Activated CD4-positive, alpha-beta T cell treated with anti-CD3 and anti-CD28 coated beads, Interleukin-2, amount 50 U/mL, for 24 hours (primary cell): ENCODE measurements around the gene CAMTA2.

Experiments
- DNase-seq, 2 donors: peaks; one replicate each; pipeline ENCODE4 v3.0.0-alpha.2; 2020; ENCODE audit warnings: low read depth in 1 of 2, low spot score in 1 of 2

The CAMTA2 gene

DNA sequence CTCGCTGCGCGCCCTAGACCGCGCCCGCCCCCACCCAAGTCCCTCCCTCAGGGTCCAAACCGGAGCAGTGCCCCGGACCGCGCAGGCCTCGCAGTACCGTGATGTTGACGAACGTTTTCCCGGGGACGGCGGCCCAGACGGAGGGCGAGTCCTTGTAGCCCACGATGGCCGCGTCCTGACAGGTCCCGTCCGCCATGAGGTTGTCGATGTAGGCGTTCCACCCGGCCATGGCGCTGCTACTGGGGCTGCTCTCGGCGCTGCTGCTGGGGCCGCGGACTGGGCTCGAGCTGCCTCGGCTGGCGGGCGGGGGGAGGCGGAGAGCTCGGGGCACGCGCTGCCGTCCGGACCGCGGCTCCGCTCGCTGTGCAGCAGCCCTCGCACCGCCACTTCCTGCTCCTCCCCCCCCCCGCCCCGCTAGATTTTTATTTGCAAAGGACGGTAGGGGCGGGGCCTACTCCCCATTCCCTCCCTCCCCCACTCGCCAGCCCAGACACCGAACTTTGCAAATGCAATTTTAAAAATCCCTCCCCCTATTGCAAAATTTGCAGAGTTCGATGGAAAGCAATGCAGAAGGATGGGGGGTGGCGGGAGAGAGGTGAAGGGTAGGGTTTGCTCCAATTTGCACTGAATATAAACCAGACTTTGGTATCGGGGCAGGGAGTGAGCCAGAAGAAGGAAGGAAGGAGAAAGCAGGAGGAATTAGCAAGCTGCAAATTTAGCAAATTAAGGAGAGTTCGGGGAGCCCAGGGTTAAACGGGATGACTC, 39.1 kb downstream of the CAMTA2 start, which contains the start of gene PFN1:
Gene PFN1 (minus strand): TSS at position 365 of the 765 bp plus-strand sequence. CDS start 136 bp downstream, at position 229.
- DNase-seq: peak; percentile 73 to 89

DNA sequence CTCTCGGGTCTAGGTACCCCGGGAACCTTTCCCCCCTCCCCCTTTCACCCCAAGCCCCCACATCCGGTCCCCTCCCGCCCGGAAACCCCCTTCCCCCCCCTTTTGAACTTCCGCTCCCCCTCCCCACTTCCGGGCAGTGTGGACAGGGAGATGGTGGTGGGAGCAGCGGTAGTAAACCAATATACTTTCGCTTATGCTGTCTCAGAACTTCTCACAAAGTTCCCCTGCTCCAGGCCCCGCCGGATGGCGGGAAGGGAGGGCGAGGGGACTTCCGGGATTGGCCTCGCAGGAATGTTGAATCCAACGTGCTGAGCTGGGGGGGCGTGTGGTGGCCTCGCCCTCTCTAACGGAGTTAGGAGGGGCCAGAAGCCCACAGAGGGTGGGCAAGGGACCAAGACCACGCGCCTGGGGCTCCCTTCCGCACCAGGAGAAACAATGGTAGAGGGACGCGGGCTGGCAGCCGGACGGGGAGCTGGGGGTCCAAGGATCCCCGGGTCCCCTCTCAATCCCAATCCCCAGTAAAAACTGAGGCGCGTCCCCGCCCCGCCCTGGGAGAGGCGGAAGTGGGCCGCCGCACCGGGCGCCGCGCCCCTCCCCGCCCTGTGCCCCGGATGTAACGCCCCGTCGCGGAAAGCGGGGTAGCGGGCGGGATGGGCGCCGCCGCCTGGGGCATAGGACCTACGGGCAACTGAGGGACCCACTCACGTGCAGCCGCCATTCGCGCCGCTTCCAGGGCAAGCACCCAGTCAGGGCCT, 39.9 kb downstream of the CAMTA2 start:
- DNase-seq: peak; percentile 50 to 59

DNA sequence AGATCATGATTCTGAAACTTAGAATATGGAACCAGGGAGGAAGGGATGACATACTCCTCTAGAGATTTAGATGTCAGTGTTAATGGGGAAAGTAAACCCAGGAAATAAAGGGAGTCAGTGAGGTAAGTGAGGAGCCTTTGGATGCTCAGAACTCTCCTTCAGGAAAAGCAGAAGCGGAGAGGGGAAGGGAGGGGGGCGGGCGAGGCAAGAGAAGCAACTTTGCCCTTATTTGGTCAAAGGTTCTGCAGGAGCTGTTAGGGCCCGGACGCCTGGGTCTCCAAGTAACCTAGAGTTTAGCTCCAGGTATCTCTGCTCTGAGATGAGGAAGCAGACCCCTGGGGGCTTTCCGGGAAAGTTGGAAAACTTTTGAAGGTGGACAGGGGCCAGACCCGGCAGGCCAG, 40.5 kb downstream of the CAMTA2 start:
- DNase-seq: peak in 1 of 2 donors; percentile 15

DNA sequence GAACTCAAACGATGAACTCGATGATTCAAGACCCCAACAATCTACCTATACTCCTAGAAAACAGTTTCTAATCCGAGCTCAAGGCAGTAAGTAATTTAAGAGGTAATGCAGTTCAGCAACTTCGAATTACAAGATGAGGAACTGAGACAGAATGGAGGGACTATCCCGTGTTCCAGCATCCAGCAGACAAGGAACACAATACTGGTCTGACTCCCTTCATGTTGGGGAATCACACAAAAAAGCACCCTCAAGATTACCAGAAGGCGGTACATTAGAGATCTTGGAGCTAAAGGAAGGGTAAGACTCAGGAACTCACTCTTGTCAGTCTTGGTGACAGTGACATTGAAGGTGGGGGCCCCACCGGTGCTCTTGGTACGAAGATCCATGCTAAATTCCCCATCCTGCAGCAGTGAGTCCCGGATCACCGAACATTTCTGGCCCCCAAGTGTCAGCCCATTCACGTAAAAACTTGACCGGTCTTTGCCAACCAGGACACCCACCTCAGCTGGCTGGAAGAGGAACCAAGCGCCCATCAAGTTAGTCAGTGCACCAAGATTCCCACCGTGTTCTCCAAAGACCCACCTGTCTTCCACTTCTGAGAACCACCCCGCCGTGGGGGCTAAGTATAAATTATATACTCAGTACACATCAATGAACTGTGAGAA, 41.0 kb downstream of the CAMTA2 start:
- no peak for DNase-seq

DNA sequence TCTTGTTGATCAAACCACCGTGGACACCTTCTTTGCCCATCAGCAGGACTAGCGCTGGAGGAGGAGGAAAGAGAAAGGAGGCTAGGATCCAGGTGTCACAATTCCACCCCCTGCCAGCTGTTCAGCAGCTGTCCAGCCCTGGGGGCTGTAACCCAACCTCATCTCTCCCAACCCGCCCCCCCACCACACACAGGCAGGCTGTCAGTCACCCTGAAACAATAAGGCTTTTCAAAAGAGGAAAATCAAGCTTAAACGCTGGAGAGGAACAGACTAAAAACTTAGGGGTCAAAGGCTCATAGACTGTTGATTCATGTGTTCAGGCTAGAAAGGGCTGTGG, 41.6 kb downstream of the CAMTA2 start:
- DNase-seq: no peak

DNA sequence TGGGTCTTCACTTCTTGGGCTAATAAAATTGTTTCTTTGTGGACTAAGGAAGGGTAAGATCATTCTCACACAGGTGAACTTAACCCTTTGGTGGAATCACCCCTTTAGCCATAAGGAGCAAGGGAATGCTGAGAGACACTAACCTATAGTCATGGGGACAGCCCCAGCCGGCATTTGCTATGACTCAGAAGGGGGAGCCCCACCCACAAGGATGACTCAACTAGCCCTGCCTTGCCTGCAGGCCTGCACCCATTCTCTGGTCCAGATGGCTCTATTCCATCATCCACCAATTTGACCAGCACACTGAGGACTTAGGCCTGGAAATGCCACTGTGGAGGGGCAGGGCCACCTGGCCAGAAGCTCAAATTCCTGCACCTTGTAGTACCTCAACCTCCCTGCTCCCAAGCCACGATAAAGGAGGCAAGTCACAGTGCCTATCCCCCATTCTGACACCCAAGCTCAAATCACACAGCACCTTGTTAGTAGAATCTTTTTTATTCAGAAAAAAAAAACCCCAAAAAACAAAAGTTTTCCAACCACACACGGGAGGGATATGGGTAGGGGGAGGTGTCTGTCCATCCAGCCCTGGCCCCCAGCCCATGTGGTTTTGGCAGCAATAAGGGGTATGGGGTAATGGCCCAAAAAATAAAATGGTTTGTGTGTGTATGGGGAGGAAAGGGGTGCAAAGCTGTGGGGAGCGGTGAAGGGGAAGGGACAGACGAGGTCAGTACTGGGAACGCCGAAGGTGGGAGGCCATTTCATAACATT, 42.1 kb downstream of the CAMTA2 start:
- DNase-seq: peak; percentile 72 to 84

DNA sequence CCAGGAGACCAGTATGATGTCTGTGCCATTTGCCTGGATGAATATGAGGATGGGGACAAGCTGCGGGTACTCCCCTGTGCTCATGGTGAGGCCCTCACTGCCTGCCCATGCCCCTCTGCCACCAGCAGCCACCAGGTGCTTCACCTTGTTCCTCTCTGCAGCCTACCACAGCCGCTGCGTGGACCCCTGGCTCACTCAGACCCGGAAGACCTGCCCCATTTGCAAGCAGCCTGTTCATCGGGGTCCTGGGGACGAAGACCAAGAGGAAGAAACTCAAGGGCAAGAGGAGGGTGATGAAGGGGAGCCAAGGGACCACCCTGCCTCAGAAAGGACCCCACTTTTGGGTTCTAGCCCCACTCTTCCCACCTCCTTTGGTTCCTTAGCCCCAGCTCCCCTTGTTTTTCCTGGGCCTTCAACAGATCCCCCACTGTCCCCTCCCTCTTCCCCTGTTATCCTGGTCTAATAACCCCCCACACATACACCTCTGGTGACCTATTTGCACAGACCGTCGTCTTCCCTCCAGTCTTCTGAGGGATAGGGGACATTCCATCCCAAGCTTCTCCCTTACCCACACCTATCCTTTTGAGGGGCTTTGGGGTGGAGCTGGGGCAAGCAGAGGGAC, 42.8 kb downstream of the CAMTA2 start:
- peak in 1 of 2 donors; percentile 26 for DNase-seq

DNA sequence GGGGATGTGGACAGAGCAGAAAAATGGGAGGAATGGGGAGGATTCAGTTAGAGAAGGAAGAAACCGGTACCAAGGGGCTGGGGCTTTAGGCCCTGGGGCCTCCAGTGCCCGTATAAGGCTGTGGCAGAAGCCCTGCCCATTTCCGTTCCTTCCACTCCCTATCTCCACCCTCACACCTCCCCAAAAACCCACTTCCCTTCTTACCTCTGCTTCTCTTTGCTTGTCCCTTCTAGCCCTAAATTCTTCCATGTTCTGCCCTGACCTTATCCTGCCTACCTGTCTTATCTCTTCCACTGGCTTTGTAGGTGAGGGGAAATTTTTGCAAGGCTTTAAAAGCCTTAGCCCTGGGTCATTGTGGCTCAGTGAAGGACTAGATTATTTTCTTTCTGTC, 43.3 kb downstream of the CAMTA2 start:
- DNase-seq: no peak

DNA sequence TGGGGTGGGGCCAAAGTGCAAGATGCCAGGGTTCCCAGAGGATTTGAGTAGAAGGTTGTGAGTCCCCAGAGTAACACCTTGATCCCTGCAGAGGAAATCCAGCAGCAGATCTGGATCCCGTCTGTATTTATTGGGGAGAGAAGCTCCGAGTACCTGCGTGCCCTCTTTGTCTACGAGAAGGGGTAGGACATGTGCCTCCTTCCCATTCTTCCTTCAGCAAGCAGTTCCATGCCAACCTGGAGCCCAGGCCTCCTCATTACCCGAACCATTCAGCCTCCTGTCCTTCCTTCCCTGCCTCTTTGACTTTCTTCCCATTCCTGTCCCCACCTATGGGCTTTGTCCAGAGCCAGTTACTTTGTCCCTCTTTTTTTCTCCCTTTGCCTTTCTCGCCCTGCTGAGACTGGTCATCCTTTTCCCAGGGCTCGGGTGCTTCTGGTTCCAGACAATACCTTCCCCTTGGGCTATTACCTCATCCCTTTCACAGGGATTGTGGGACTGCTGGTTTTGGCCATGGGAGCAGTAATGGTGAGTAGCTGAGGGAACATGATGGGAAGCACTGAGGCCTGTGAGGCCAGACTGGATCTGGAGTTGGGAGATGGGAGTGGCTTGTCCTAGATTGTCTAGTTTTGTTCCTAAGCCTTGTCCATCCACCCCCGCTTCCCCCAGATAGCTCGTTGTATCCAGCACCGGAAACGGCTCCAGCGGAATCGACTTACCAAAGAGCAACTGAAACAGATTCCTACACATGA, 44.5 kb downstream of the CAMTA2 start:
- DNase-seq: no peak

DNA sequence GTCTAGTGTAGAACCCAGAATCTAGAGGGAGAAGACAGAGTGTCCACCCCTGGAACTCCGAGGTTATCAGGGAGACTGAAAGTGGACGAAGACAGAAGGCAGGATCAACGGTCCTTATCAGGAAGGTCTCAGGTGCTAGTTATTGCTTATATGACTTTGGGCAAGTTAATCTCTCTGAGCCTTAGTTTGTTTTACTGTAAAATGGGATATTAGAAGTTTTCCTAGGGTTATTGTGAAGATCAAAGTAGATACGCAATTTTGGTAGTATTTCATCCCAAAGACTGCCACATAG, 46.2 kb downstream of the CAMTA2 start:
- DNase-seq: no peak

DNA sequence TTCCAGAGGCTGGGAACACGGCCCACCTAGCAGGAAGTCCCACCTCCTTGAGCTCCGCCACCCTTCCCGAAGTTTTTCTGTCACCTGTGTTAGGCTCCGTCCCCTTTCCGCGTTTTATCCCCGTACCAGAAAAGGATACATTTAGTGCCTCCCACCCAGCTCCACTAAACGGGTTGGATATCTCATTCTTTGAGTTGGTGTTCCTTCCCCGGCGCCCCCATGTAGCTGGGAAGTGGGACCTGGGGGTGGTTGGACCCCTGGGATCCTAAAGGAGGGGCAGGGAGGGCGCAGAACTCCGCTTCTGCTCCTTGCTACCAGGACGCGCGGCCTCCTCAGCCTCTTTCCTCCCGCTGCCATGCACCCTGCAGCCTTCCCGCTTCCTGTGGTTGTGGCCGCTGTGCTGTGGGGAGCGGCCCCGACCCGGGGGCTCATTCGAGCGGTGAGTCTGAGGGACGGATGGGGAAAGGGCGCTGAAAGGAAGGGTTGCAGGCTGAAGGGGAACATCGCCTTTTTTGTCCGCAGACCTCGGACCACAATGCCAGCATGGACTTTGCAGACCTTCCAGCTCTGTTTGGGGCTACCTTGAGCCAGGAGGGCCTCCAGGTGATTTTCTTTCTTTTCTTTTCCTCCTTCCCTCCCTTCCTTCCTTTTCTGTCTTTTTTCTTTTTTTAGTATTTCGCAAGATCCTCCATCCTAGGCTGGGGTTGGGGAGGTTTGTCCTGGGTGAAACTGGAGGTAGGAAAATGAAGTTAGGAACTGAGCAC, 46.7 kb downstream of the CAMTA2 start:
- DNase-seq: no peak

DNA sequence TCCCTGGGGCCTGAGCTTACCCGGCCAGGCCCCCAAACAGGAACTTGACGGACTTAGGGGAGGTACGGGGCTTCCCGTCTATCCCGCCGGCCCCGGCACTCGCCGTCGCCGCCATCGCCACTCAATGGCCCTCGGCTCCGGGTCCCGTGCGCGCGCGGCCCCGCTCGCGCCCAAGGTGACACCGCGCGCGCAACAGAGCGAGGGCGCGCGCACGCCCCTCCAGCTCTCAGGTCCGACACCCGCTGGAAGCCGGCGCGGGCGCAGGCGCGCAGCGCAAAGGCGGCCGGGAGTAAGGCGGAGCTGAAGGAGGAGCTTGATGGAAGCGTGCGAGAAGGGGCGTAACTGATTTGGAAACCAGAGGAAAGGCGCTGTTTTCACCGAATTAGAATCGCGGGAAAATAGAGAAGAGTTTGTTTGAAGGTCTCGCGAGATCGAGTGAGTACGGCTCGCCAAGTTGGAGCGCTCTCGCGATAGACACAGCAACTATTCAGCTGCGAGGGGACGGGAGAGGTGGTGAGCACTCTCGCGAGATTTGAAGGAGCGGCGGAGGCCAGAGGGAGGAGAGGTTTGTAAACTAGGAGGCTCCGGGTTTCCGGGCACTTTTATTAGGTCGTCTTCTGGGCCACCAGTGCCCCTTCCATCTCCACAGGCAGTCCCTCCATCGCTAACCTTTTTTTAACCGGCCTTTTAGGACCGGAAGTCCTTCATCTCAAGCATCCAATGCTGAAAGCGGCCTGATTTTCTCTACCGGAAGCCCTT, 47.5 kb downstream of the CAMTA2 start, which contains the start of the genes RNF167 and SLC25A11:
Gene RNF167 (plus strand): TSS at position 473 of the 759 bp plus-strand sequence. CDS start 642 bp downstream, outside the sequence.
Gene SLC25A11 (minus strand): TSS at position 251 of the 759 bp plus-strand sequence. CDS start 136 bp downstream, at position 115.
- DNase-seq: peak; percentile 80 to 96

DNA sequence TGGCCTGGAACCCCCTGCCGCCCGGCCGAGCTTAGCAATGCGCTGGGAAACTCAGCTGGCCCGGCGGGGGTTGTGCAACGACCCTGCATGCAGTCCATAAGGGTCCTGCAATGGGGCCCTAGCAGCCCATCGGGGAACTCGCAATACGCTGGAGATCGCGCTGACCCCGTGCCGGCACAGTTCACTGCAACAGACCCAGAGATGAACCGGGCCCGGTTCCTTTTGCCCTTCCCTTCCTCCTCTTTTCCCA, 48.0 kb downstream of the CAMTA2 start:
- DNase-seq: no peak

DNA sequence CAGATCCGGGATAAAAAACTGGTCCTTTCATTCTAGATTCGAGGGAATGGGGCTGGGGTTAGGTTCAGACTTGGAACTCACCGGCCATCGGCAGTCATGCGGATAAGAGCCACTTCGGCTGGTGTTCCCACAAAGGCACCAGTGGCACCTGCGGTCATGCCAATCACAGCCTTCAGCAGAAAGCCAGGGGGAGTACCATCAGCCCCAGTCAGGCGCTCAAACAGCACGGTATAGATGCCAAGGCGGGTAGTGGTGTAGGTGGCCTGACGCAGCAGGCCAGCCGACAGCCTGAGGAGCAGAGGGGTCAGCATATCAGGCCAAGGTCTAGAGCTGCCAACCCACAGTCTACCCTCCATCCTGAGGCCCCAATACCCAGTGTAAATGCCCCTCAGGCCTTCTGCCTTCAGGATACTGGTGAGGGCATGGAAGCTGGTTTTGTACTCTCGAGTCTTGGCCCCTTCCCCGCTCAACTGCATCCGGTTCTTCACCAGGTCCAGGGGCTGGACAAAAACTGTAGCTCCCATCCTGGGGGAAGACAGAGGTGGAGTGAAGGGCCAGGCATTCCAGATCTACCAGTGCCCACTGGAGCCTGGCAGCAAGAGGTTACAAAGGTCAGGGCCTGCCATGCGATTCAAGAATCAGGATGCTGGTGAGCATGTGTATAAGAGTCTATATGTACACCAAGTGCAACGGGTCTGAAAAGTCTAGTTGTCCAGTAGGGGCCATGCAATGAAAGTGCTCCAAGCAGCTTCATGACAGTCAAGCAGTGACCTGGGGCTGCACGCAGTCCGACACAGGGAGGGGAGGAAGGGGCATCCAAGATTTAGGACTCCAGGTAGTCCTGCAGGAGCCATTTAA, 48.6 kb downstream of the CAMTA2 start:
- DNase-seq: no peak

DNA sequence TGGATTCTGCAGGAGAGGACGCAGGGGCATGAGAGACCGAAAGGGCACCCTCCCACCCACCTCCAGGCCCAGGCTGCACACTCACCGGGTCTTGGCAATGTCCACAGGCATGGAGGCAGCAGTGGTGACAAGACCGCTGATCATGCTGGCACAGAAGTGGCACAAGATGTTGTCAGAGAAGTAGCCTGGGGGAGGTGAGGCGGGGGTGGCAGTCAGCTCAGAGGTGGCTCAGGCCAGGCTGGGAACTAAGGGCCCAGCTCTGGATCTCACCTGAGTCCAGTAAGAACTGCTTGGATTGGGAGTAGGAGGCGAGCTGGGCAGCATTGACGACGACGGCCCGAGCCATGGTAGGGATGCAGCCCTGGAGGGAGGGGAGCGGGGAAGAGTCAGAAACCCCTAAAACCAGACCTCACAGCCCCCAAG, 49.4 kb downstream of the CAMTA2 start:
- no peak for DNase-seq

DNA sequence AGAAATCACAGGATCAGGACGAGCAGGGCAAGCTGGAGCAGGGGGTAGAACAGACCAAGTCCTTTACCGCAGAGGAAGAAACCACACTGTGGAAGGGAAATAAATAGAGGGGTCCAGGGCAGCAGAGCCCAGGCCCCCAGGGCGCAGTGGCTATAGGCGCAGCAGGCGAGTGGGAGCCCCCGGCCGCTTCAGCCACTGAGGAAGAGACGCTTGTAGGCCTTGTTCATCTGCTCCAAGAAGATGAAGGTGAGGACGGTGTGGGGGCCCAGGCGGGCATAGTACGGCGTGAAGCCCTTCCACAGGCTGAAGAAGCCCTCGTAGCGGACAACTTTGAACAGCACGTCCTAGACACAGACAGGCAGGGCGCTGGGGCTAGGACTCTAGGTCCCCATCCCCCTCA, 49.9 kb downstream of the CAMTA2 start:
- no peak for DNase-seq

DNA sequence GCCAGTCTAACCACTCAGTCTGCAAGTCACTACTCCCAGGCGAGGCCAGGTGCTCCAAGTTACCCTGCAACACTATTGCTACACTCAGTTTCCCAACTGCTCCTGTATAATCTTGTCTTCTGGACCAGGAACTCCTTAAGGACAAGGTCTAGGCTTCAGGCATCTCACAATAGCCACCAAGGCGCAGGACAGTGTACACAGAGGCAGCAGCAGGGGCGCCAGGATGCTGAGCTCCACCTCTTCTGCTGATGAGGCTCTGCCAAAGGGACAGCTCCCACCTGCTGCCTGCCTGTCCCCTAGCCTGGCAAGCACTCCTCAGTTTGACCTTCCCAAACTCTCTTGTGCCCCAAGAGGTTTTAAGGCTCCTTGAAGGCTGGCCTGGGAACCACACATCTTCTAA, 51.0 kb downstream of the CAMTA2 start:
- DNase-seq: no peak

DNA sequence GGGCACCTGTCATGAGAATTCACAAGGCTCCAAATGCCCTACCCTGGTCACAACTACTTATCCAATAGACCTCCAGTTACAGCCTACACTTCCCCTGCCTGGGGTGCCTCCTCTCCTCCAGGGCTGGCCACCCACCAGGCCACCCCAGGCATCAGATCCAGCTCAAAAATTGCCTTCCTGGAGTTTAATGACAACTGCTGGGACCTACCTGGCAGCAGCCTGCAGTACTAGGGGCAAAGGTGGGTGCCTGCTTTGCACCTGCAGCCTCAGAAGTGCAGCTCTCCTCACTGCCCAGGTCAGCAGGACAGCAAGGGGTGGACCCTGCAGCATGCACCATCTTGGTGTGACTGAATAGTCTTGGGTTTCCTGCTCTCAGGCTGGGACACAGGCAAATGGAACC, 51.8 kb downstream of the CAMTA2 start:
- no peak for DNase-seq
